GM12891 (cell line): ENCODE results near the gene CFAP77.
"Not testable (repeated sequence)": the region's sequence is repeated elsewhere in the genome, so short reads cannot be mapped to it uniquely, and the experiment has no call there.

Experiments
- DNase-seq: peaks from one replicate; pipeline ENCODE4 v3.0.0; 2011; ENCODE audit warnings: low spot score; ENCODE audit not compliant: insufficient read length
- FAIRE-seq: peaks from 2 replicates; lab custom pipeline; 2011; peaks lifted over from hg19 to GRCh38; lab: Jason Lieb, UNC
- PAX5 ChIP-seq: IDR thresholded peaks from 2 replicates; pipeline ENCODE4 v1.6.1; 2011; ENCODE audit warnings: low read length, moderate library complexity, mild to moderate bottlenecking; ENCODE audit not compliant: insufficient read depth, severe bottlenecking
- POLR2A ChIP-seq: IDR thresholded peaks from 2 replicates; pipeline ENCODE4 v1.6.1; 2011; ENCODE audit warnings: low read depth, low read length, control low read depth
- POLR2AphosphoS5 ChIP-seq: IDR thresholded peaks from 2 replicates; pipeline ENCODE4 v1.6.1; 2011; ENCODE audit warnings: low read depth, low read length, control low read depth
- POU2F2 ChIP-seq: IDR thresholded peaks from 2 replicates; pipeline ENCODE4 v1.6.1; 2011; ENCODE audit warnings: low read depth, mild to moderate bottlenecking, control low read depth, low read length, moderate library complexity
- SPI1 ChIP-seq: IDR thresholded peaks from 2 replicates; pipeline ENCODE4 v1.6.1; 2011; ENCODE audit warnings: low read depth, low read length, control low read depth
- TAF1 ChIP-seq: IDR thresholded peaks from 2 replicates; pipeline ENCODE4 v1.6.1; 2011; ENCODE audit warnings: low read depth, low read length, control low read depth

CFAP77 gene

GRCh38 chr9:132557159-132557558 is 147.1 kb downstream of the CFAP77 start:
- FAIRE-seq, result no peak
- no peak for TF ChIP-seq POU2F2
- no peak for TF ChIP-seq POLR2A
- no peak for TF ChIP-seq POLR2AphosphoS5
- no peak for TF ChIP-seq SPI1
- TF ChIP-seq PAX5, result no peak
- no peak for TF ChIP-seq TAF1
- no peak for DNase-seq

- no peak for TF ChIP-seq POLR2AphosphoS5
- TF ChIP-seq SPI1, result no peak
- no peak for TF ChIP-seq POU2F2
- no peak for TF ChIP-seq PAX5
- no peak for TF ChIP-seq TAF1
- no peak for TF ChIP-seq POLR2A
- FAIRE-seq, result no peak
- DNase-seq, result no peak
Observed at GRCh38 chr9:132559711-132560110, 149.7 kb downstream of the CFAP77 start.

- TF ChIP-seq POU2F2 (no peak), POLR2AphosphoS5 (no peak)
- DNase-seq (no peak), FAIRE-seq (no peak)
Observed at GRCh38 chr9:132560616-132561202, 150.7 kb downstream of the CFAP77 start.

GRCh38 chr9:132562306-132562573 is 152.2 kb downstream of the CFAP77 start:
- FAIRE-seq (no peak), DNase-seq (no peak)
- TF ChIP-seq TAF1 (no peak), POLR2A (no peak), SPI1 (no peak), PAX5 (no peak), POLR2AphosphoS5 (no peak), POU2F2 (no peak)

- FAIRE-seq (no peak), DNase-seq (no peak)
- TF ChIP-seq POLR2AphosphoS5 (no peak), POLR2A (no peak), POU2F2 (no peak), SPI1 (no peak), TAF1 (no peak), PAX5 (no peak)
Observed at GRCh38 chr9:132564526-132564925, 154.5 kb downstream of the CFAP77 start.

GRCh38 chr9:132568787-132569186 is 158.8 kb downstream of the CFAP77 start:
- not testable (repeated sequence) for FAIRE-seq

GRCh38 chr9:132571806-132572600 is 162.0 kb downstream of the CFAP77 start:
- DNase-seq (no peak), FAIRE-seq (no peak)
- TF ChIP-seq POLR2A (no peak), POU2F2 (no peak), POLR2AphosphoS5 (no peak), SPI1 (no peak), PAX5 (no peak), TAF1 (no peak)

More at GRCh38 chr9:132568787-132569186, 158.8 kb downstream of the CFAP77 start:
- not testable (repeated sequence) for DNase-seq

GRCh38 chr9:132572921-132573320 is 162.9 kb downstream of the CFAP77 start:
- TF ChIP-seq POLR2AphosphoS5, result no peak
- TF ChIP-seq POLR2A, result no peak
- TF ChIP-seq SPI1, result no peak
- TF ChIP-seq PAX5, result no peak
- no peak for TF ChIP-seq POU2F2
- no peak for TF ChIP-seq TAF1
- FAIRE-seq (no peak), DNase-seq (no peak)

GRCh38 chr9:132575005-132575609 is 165.1 kb downstream of the CFAP77 start:
- peak; percentile 56 for FAIRE-seq
- DNase-seq, result peak; percentile 68
- no peak for TF ChIP-seq POU2F2
- no peak for TF ChIP-seq POLR2A
- TF ChIP-seq SPI1, result no peak
- no peak for TF ChIP-seq POLR2AphosphoS5

GRCh38 chr9:132575811-132576210 is 165.8 kb downstream of the CFAP77 start:
- TF ChIP-seq SPI1 (no peak), TAF1 (no peak)
- DNase-seq, result no peak
- FAIRE-seq, result no peak
